Trophoblast cell (in vitro differentiated cells and primary cell): ENCODE results near the gene TMEM82.

Experiments
- DNase-seq, 2 donors: peaks; one replicate each; pipeline ENCODE4 v3.0.0-alpha.2; 2016
- H2AFZ ChIP-seq: 2 replicates; pipeline ENCODE4 v1.6.1; 2013; ENCODE audit warnings: low read length, moderate library complexity, mild to moderate bottlenecking; ENCODE audit not compliant: insufficient read depth, poor library complexity
- H2AK5ac ChIP-seq: 2 replicates; pipeline ENCODE4 v1.6.1; 2013; ENCODE audit warnings: mild to moderate bottlenecking, low read length
- H2BK120ac ChIP-seq: 2 replicates; pipeline ENCODE4 v1.6.1; 2013; ENCODE audit warnings: low read length, mild to moderate bottlenecking, moderate library complexity; ENCODE audit not compliant: insufficient read depth, poor library complexity
- H2BK12ac ChIP-seq: 2 replicates; pipeline ENCODE4 v1.6.1; 2013; ENCODE audit warnings: mild to moderate bottlenecking, low read length, moderate library complexity
- H2BK5ac ChIP-seq: 2 replicates; pipeline ENCODE4 v1.6.1; 2013; ENCODE audit warnings: low read length, low read depth, moderate library complexity, mild to moderate bottlenecking; ENCODE audit not compliant: poor library complexity
- H3K14ac ChIP-seq: 2 replicates; pipeline ENCODE4 v1.6.1; 2013; ENCODE audit warnings: mild to moderate bottlenecking, low read length
- H3K18ac ChIP-seq: 2 replicates; pipeline ENCODE4 v1.6.1; 2013; ENCODE audit warnings: mild to moderate bottlenecking, low read length
- H3K23ac ChIP-seq: 2 replicates; pipeline ENCODE4 v1.6.1; 2013; ENCODE audit warnings: low read length
- H3K27ac ChIP-seq: 2 replicates; pipeline ENCODE4 v1.5.1; 2013; ENCODE audit warnings: low read depth, mild to moderate bottlenecking, inconsistent platforms, low read length, moderate library complexity
- H3K27me3 ChIP-seq: 2 replicates; pipeline ENCODE4 v1.6.1; 2013; ENCODE audit warnings: inconsistent platforms, mild to moderate bottlenecking, low read length, moderate library complexity; ENCODE audit not compliant: insufficient read depth
- H3K36me3 ChIP-seq, 2 experiments: 1 replicate in 1 of 2; 2 replicates in 1 of 2; pipeline ENCODE4 v1.6.1; 2013; ENCODE audit warnings: low read length in 2 of 2, mild to moderate bottlenecking in 2 of 2, moderate library complexity in 1 of 2; ENCODE audit not compliant: insufficient read depth in 2 of 2, control insufficient read depth in 1 of 2
- H3K4ac ChIP-seq: 2 replicates; pipeline ENCODE4 v1.6.1; 2013; ENCODE audit warnings: low read depth, mild to moderate bottlenecking, low read length, moderate library complexity
- H3K4me1 ChIP-seq, 2 experiments: 1 replicate in 1 of 2; 2 replicates in 1 of 2; pipeline ENCODE4 v1.6.1; 2013; ENCODE audit warnings: low read length in 2 of 2, mild to moderate bottlenecking in 2 of 2, moderate library complexity in 1 of 2; ENCODE audit not compliant: insufficient read depth in 2 of 2, control insufficient read depth in 1 of 2
- H3K4me2 ChIP-seq: 2 replicates; pipeline ENCODE4 v1.6.1; 2013; ENCODE audit warnings: inconsistent platforms, mild to moderate bottlenecking, low read length, moderate library complexity
- H3K4me3 ChIP-seq: 2 replicates; pipeline ENCODE4 v1.5.1; 2013; ENCODE audit warnings: mild to moderate bottlenecking, low read depth, low read length, inconsistent platforms
- H3K79me1 ChIP-seq: one replicate; pipeline ENCODE4 v1.6.1; 2013; ENCODE audit warnings: low read length
- H3K79me2 ChIP-seq: 2 replicates; pipeline ENCODE4 v1.6.1; 2013; ENCODE audit warnings: low read length, mild to moderate bottlenecking; ENCODE audit not compliant: control insufficient read depth, insufficient read depth, poor library complexity
- H3K9ac ChIP-seq: 2 replicates; pipeline ENCODE4 v1.6.1; 2013; ENCODE audit warnings: mild to moderate bottlenecking, low read length
- H3K9me3 ChIP-seq: 2 replicates; pipeline ENCODE4 v1.6.1; 2013; ENCODE audit warnings: low read depth, mild to moderate bottlenecking, control low read depth, inconsistent platforms, low read length; ENCODE audit not compliant: insufficient read depth
- H4K12ac ChIP-seq: 2 replicates; pipeline ENCODE4 v1.6.1; 2013; ENCODE audit warnings: low read depth, mild to moderate bottlenecking, low read length, moderate library complexity
- H4K8ac ChIP-seq: 2 replicates; pipeline ENCODE4 v1.6.1; 2013; ENCODE audit warnings: low read depth, mild to moderate bottlenecking, low read length, moderate library complexity
- H4K91ac ChIP-seq: one replicate; pipeline ENCODE4 v1.6.1; 2013; ENCODE audit warnings: low read depth, mild to moderate bottlenecking, low read length, moderate library complexity
- WGBS: extraction: QIAGEN DNeasy Blood & Tissue Kit; methylation state at CpG from one replicate; pipeline ENCODE4 v1.1.7; 2013; ENCODE audit warnings: missing lambda C conversion rate; ENCODE audit not compliant: insufficient read length, insufficient coverage; ENCODE audit errors: extremely low coverage; 5-methylcytosine and 5-hydroxymethylcytosine counted together

The TMEM82 gene

DNA sequence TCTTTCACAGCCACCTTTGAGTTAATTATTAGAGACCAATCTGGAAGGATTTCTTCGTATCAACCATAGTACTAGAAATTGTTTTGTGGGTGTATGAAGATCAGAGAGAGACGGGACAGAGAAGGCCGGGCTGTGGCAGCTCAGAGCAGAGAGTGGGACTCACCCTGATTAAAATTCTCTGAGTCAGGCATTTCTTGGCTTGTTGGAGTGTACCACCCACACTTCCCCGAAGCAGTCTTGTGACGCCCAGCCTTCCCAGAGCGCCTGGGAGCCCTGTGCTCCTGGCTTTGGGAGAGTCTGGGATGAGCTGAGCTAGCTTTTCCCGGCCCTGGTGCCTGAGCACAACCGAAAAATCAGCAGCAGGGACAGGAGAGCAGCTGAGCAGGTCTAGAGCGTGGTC, 38.7 kb upstream of the TMEM82 start:
- H3K79me1 ChIP-seq = no peaks in the 10 kb centered on the region
- H4K12ac ChIP-seq = no peak overlapping the region
- H3K4ac ChIP-seq = no peak overlapping the region
- H3K4me2 ChIP-seq = no peak overlapping the region
- H2AK5ac ChIP-seq = no peak overlapping the region
- no peak overlapping the region for H3K18ac ChIP-seq
- H2BK5ac ChIP-seq = no peak overlapping the region
- no peak overlapping the region for H2AFZ ChIP-seq
- DNase-seq = peak; percentile 33 to 36
- no peak overlapping the region for H4K8ac ChIP-seq
- H3K27ac ChIP-seq = no peak overlapping the region
- peaks cover 19 to 21% of the 10 kb centered on the region in 2 experiments for H3K36me3 ChIP-seq
- H2BK120ac ChIP-seq = no peak overlapping the region
- no peak overlapping the region for H4K91ac ChIP-seq
- no peak overlapping the region for H3K14ac ChIP-seq
- no CpG with 5 or more reads among the region's 9 CpGs for WGBS
- H3K27me3 ChIP-seq = no peaks in the 10 kb centered on the region
- H3K79me2 ChIP-seq = peaks cover 2% of the 10 kb centered on the region
- no peak overlapping the region for H2BK12ac ChIP-seq
- no peak overlapping the region for H3K23ac ChIP-seq
- peaks cover 3% of the 10 kb centered on the region for H3K9me3 ChIP-seq
- no peak overlapping the region for H3K4me3 ChIP-seq
- H3K4me1 ChIP-seq = peaks cover 2 to 8% of the 10 kb centered on the region in 2 experiments
- H3K9ac ChIP-seq = no peak overlapping the region

DNA sequence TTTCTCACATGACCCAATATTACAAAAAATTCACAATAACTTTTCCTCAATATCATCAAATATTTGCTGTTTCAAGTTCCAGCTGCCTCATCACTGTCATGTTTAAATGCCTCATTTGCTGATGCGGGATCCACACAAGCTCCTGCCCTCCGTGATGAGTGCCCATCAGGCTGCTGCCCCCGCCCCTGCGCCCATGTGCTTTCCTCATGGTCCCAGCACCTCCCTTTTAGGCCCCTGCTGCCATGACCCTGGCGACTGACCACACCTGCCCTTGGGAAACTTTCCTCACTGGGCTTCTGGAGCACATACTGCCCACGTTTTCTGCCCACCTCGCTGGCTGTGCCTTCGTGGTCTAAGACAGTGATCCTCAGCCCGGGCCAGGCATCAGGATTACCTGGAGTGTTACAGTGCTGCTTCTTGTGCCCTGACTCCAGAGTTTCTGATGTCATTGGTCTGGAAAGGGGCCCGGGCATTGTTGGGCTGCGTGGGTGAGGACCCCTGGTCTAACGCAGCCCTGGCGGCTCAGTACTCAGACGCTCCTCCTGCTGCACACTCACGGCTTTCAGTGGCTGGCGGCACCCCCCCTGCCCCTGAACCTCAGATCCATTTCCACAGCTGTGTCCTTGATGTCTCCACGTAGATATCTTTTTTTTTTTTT, 37.6 kb upstream of the TMEM82 start:
- Histone ChIP-seq H3K9ac (no peak overlapping the region), H4K8ac (no peak overlapping the region), H3K27me3 (no peaks in the 10 kb centered on the region), H3K27ac (no peak overlapping the region), H3K18ac (peak overlapping the region; percentile 55), H2AFZ (no peak overlapping the region), H3K9me3 (peaks cover 3% of the 10 kb centered on the region), H3K79me1 (no peaks in the 10 kb centered on the region), H3K4me3 (no peak overlapping the region), H3K4me2 (no peak overlapping the region), H2BK5ac (no peak overlapping the region), H2BK12ac (no peak overlapping the region), H4K12ac (no peak overlapping the region), H3K79me2 (peaks cover 2% of the 10 kb centered on the region), H3K23ac (no peak overlapping the region), H3K14ac (no peak overlapping the region), H3K36me3 (peaks cover 19 to 21% of the 10 kb centered on the region in 2 experiments), H3K4ac (peak overlapping the region; percentile 37), H2AK5ac (no peak overlapping the region), H4K91ac (no peak overlapping the region), H2BK120ac (no peak overlapping the region), H3K4me1 (peaks cover 2 to 8% of the 10 kb centered on the region in 2 experiments)
- WGBS = no CpG with 5 or more reads among the region's 17 CpGs
- no peak for DNase-seq

DNA sequence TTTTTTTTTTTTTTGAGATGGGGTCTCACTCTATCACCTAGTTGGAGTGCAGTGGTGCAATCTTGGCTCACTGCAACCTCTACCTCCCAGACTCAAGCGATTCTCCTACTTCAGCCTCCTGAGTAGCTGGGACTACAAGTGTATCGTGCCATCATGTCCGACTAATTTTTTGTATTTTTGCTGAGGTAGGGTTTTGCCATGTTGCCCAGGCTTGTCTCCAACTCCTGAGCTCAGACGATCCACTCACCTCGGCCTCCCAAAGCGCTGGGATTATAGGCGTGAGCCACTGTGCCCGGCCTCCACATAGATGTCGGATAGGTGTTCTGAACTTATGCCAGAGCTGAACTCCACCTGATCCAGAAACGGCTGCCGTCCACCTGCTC, 37.1 kb upstream of the TMEM82 start:
- Histone ChIP-seq H3K79me1 (no peaks in the 10 kb centered on the region), H3K23ac (no peak overlapping the region), H2AFZ (no peak overlapping the region), H2BK5ac (no peak overlapping the region), H4K12ac (no peak overlapping the region), H3K9ac (no peak overlapping the region), H3K4me2 (no peak overlapping the region), H4K91ac (no peak overlapping the region), H3K14ac (no peak overlapping the region), H3K4me3 (no peak overlapping the region), H3K36me3 (peaks cover 19 to 21% of the 10 kb centered on the region in 2 experiments), H2AK5ac (no peak overlapping the region), H3K9me3 (peaks cover 3% of the 10 kb centered on the region), H4K8ac (no peak overlapping the region), H3K4ac (no peak overlapping the region), H3K27me3 (no peaks in the 10 kb centered on the region), H3K27ac (no peak overlapping the region), H2BK12ac (no peak overlapping the region), H2BK120ac (no peak overlapping the region), H3K4me1 (peaks cover 2 to 8% of the 10 kb centered on the region in 2 experiments), H3K18ac (no peak overlapping the region), H3K79me2 (peaks cover 2% of the 10 kb centered on the region)
- DNase-seq = no peak
- no CpG with 5 or more reads among the region's 11 CpGs for WGBS

DNA sequence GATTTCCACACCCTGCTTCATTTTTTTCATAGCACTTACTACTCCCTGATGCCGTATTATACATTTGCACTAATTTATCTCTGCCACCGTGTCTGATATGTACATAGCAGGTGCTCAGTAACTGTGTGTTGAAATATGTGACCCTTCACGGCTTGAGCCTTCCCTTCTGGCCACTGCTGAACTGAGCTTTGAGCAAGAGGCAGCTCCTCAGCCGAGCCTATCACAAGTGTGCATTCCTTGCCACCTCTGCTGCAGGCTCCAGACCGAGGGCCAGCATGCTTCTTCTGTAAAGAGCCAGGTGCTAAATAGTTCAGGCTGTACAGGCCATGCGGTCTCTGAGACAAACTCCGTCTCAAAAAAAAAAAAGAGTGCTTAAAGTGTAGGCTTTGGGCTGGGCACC, 35.5 kb upstream of the TMEM82 start:
- Histone ChIP-seq H2BK120ac (no peak overlapping the region), H3K79me2 (peaks cover 2% of the 10 kb centered on the region), H3K14ac (no peak overlapping the region), H3K23ac (no peak overlapping the region), H3K79me1 (no peaks in the 10 kb centered on the region), H3K36me3 (peaks cover 19% of the 10 kb centered on the region in 2 experiments), H3K4me3 (no peak overlapping the region), H3K18ac (no peak overlapping the region), H2BK5ac (no peak overlapping the region), H4K8ac (no peak overlapping the region), H4K12ac (no peak overlapping the region), H2AK5ac (no peak overlapping the region), H3K27ac (no peak overlapping the region), H3K9ac (no peak overlapping the region), H3K4me2 (no peak overlapping the region), H3K4ac (peak overlapping the region; percentile 21), H2BK12ac (no peak overlapping the region), H4K91ac (no peak overlapping the region), H2AFZ (no peak overlapping the region), H3K4me1 (peaks cover 2 to 8% of the 10 kb centered on the region in 2 experiments), H3K9me3 (peaks cover 3% of the 10 kb centered on the region), H3K27me3 (no peaks in the 10 kb centered on the region)
- no CpG with 5 or more reads among the region's 7 CpGs for WGBS
- peak; percentile 71 to 84 for DNase-seq
